IPS DF 6.9 (cell line): Measurements from ENCODE around the gene SLC66A1.
"Not testable (repeated sequence)": the region's sequence is repeated elsewhere in the genome, so short reads cannot be mapped to it uniquely, and the experiment has no call there.

Source experiments
- DNase-seq: peaks from one replicate; pipeline ENCODE4 v3.0.0-alpha.2; 2013; ENCODE audit warnings: low read depth, low spot score
- H3K27ac ChIP-seq: one replicate; pipeline ENCODE4 v1.5.1; 2013; ENCODE audit warnings: low read length, control low read depth
- H3K27me3 ChIP-seq: 2 replicates; pipeline ENCODE4 v1.6.1; 2013; ENCODE audit warnings: mild to moderate bottlenecking, low read length; ENCODE audit not compliant: control insufficient read depth, insufficient read depth
- H3K36me3 ChIP-seq: 2 replicates; pipeline ENCODE4 v1.6.1; 2013; ENCODE audit warnings: low read length; ENCODE audit not compliant: control insufficient read depth, insufficient read depth
- H3K4me1 ChIP-seq: 2 replicates; pipeline ENCODE4 v1.6.1; 2013; ENCODE audit warnings: low read length; ENCODE audit not compliant: control insufficient read depth, insufficient read depth
- H3K4me3 ChIP-seq: 2 replicates; pipeline ENCODE4 v1.5.1; 2013; ENCODE audit warnings: mild to moderate bottlenecking, low read length
- H3K9me3 ChIP-seq: 2 replicates; pipeline ENCODE4 v1.6.1; 2013; ENCODE audit warnings: low read length, inconsistent platforms; ENCODE audit not compliant: control insufficient read depth, insufficient read depth
- WGBS: extraction: QIAGEN DNeasy Blood & Tissue Kit; methylation state at CpG from one replicate; pipeline ENCODE4 v1.1.7; 2013; ENCODE audit warnings: mixed read lengths, missing lambda C conversion rate; ENCODE audit not compliant: insufficient read length, insufficient coverage; 5-methylcytosine and 5-hydroxymethylcytosine counted together

Gene SLC66A1

GRCh38 chr1:19311931-19312781 lies at the start of gene SLC66A1, which contains the start of gene AKR7A2:
TSS of gene SLC66A1 (plus strand) at chr1:19312326. CDS start at chr1:19317678, 5,352 bp downstream.
TSS of gene AKR7A2 (minus strand) at chr1:19312144. CDS start at chr1:19312124, 20 bp downstream.
- Histone ChIP-seq H3K4me3 (peak within 1 kb of the TSS; percentile 90), H3K27me3 (no peaks in the 10 kb centered on the region), H3K4me1 (peaks cover 7% of the 10 kb centered on the region), H3K36me3 (no peaks in the 10 kb centered on the region), H3K27ac (no peak within 1 kb of the TSS), H3K9me3 (no peaks in the 10 kb centered on the region)
- WGBS = no CpG with 5 or more reads among the region's 105 CpGs
- peak; percentile 61 for DNase-seq

GRCh38 chr1:19262744-19263143 lies 49.4 kb upstream of the SLC66A1 start:
- Histone ChIP-seq H3K27me3 (no peaks in the 10 kb centered on the region), H3K9me3 (no peaks in the 10 kb centered on the region), H3K27ac (no peak overlapping the region), H3K36me3 (peaks cover 11% of the 10 kb centered on the region; the same call in 1 of the 2 replicates), H3K4me3 (no peak overlapping the region), H3K4me1 (no peaks in the 10 kb centered on the region)
- no peak for DNase-seq
- WGBS = no CpG with 5 or more reads among the region's 5 CpGs

- no CpG with 5 or more reads among the region's 11 CpGs for WGBS
- H3K27ac ChIP-seq = no peak overlapping the region
- no peak for DNase-seq
- no peak overlapping the region for H3K4me3 ChIP-seq
- peaks cover 6% of the 10 kb centered on the region; the same call in 1 of the 2 replicates for H3K27me3 ChIP-seq
- H3K9me3 ChIP-seq = no peaks in the 10 kb centered on the region
- no peaks in the 10 kb centered on the region for H3K4me1 ChIP-seq
- H3K36me3 ChIP-seq = no peaks in the 10 kb centered on the region
These were observed 43.7 kb upstream of the SLC66A1 start for GRCh38 chr1:19268445-19268844.

- not testable (repeated sequence) for H3K27ac ChIP-seq, H3K4me1 ChIP-seq, H3K4me3 ChIP-seq, H3K9me3 ChIP-seq, DNase-seq, H3K36me3 ChIP-seq
- H3K27me3 ChIP-seq = peaks cover 15% of the 10 kb centered on the region; the same call in 1 of the 2 replicates
- WGBS = no CpG with 5 or more reads among the region's 9 CpGs
These were observed 42.4 kb upstream of the SLC66A1 start for GRCh38 chr1:19269427-19270342.

- DNase-seq, H3K36me3 ChIP-seq, H3K9me3 ChIP-seq, H3K27ac ChIP-seq, H3K4me3 ChIP-seq, H3K4me1 ChIP-seq: not testable (repeated sequence)
- no CpG with 5 or more reads among the region's 6 CpGs for whole genome bisulfite sequencing
- peaks cover 15% of the 10 kb centered on the region; the same call in 1 of the 2 replicates for H3K27me3 ChIP-seq
These were observed 41.8 kb upstream of the SLC66A1 start for GRCh38 chr1:19270343-19270730.

GRCh38 chr1:19272064-19272463 lies 40.1 kb upstream of the SLC66A1 start:
- Histone ChIP-seq H3K9me3 (no peaks in the 10 kb centered on the region), H3K4me1 (peaks cover 2% of the 10 kb centered on the region; the same call in 1 of the 2 replicates), H3K4me3 (no peak overlapping the region), H3K36me3 (no peaks in the 10 kb centered on the region), H3K27me3 (peaks cover 15% of the 10 kb centered on the region; the same call in 1 of the 2 replicates), H3K27ac (no peak overlapping the region)
- DNase-seq = no peak

GRCh38 chr1:19273106-19273843 lies 38.9 kb upstream of the SLC66A1 start:
- no peaks in the 10 kb centered on the region for H3K36me3 ChIP-seq
- DNase-seq = no peak
- no peak overlapping the region for H3K27ac ChIP-seq
- H3K4me1 ChIP-seq = peaks cover 2% of the 10 kb centered on the region; the same call in 1 of the 2 replicates
- no CpG with 5 or more reads among the region's 22 CpGs for WGBS
- H3K9me3 ChIP-seq = no peaks in the 10 kb centered on the region
- 0 out of 2 replicates have a peak overlapping the region, but pooled peaks have one; percentile 1 for H3K4me3 ChIP-seq
- peaks cover 15% of the 10 kb centered on the region; the same call in 1 of the 2 replicates for H3K27me3 ChIP-seq

GRCh38 chr1:19273844-19274531 lies 38.1 kb upstream of the SLC66A1 start:
- not testable (repeated sequence) for H3K27ac ChIP-seq, H3K36me3 ChIP-seq, H3K4me1 ChIP-seq, H3K9me3 ChIP-seq, DNase-seq
- H3K27me3 ChIP-seq = peaks cover 15% of the 10 kb centered on the region; the same call in 1 of the 2 replicates
- H3K4me3 ChIP-seq = peak overlapping the region; percentile 30; the same call in 1 of the 2 replicates
- WGBS = no CpG with 5 or more reads among the region's 66 CpGs

GRCh38 chr1:19274636-19275035 lies 37.5 kb upstream of the SLC66A1 start:
- Histone ChIP-seq H3K4me1 (peaks cover 2% of the 10 kb centered on the region; the same call in 1 of the 2 replicates), H3K27ac (no peak overlapping the region), H3K9me3 (no peaks in the 10 kb centered on the region), H3K27me3 (peaks cover 15% of the 10 kb centered on the region; the same call in 1 of the 2 replicates), H3K4me3 (no peak overlapping the region), H3K36me3 (no peaks in the 10 kb centered on the region)
- no CpG with 5 or more reads among the region's 5 CpGs for WGBS
- DNase-seq = no peak
